Body of pancreas (tissue), 4 donors: ENCODE measurements around the gene ABCC4. TPM values are rescaled to one million over a fixed set of nuclear protein-coding genes. Genes with fewer than 3 reads are reported as not detected.

Source experiments
- ATAC-seq: fragments of 150-250 bp; one replicate; pipeline ENCODE4 v1.9.1; 2016
- DNase-seq, 4 donors: peaks; one replicate each; pipeline ENCODE4 v3.0.0-alpha.2; 2019
- H3K27ac ChIP-seq, 4 donors: fragments of 200-600 bp; sonication (generic); 1 replicate in 3 of 4; 2 replicates in 1 of 4; pipeline versions ENCODE4 v1.5.1 to v1.6.1; 2016 to 2019; ENCODE audit warnings: mild to moderate bottlenecking in 1 of 4, mixed read lengths in 1 of 4, moderate library complexity in 1 of 4
- H3K27me3 ChIP-seq, 2 donors: fragments of 200-600 bp; sonication (generic); one replicate each; pipeline ENCODE4 v1.6.0; 2016; ENCODE audit warnings: mild to moderate bottlenecking in 1 of 2
- H3K36me3 ChIP-seq, 2 donors: fragments of 200-600 bp; sonication (generic); replicated peaks in 1 of 2; 2 replicates each; pipeline ENCODE4 v1.5.1; 2016; ENCODE audit warnings: low read depth in 2 of 2; ENCODE audit not compliant: insufficient read depth in 1 of 2
- H3K4me1 ChIP-seq: fragments of 200-600 bp; sonication (generic); one replicate; pipeline ENCODE4 v1.6.0; 2016
- H3K4me3 ChIP-seq, 2 donors: fragments of 200-600 bp; sonication (generic); 1 replicate in 1 of 2; 2 replicates in 1 of 2; pipeline ENCODE4 v1.5.1; 2016 to 2019
- H3K9me3 ChIP-seq, 3 donors: fragments of 200-600 bp; sonication (generic); 1 replicate in 2 of 3; 2 replicates in 1 of 3; pipeline ENCODE4 v1.5.1; 2016
- POLR2A ChIP-seq, 3 donors: fragments of 450-650 bp; IDR thresholded peaks; one replicate each; pipeline ENCODE4 v1.6.1; 2016; ENCODE audit warnings: antibody characterized with exemption in 3 of 3, mild to moderate bottlenecking in 2 of 3
- WGBS, 2 donors: methylation state at CpG; one replicate each; pipeline ENCODE4 v1.1.5; 2017; 5-methylcytosine and 5-hydroxymethylcytosine counted together
- intact Hi-C: fragments of 100-400 bp; cut with DNase I; formaldehyde crosslinking; loops from one replicate; pipeline ENCODE4 v1.15.1; 2023
- total RNA-seq, 2 donors: library from RNA; depleted of rRNA; stranded (reverse); fragments of >200 nt; gene quantifications; one replicate each; pipeline ENCODE4 v1.1.0, GENCODE V29; 2016
- TF ChIP-seq, protein P1 (sequence below), 7 experiments: fragments of 450-650 bp in 4 of 7; fragments of 200-600 bp in 3 of 7; sonication (generic) in 3 of 7; IDR thresholded peaks; one replicate each; pipeline ENCODE4 v1.5.1; 2016 to 2019; ENCODE audit warnings: antibody characterized with exemption in 7 of 7

Gene ABCC4
- total RNA-seq, 2 donors from 2014 or later = 5.4 to 6.6 TPM

DNA sequence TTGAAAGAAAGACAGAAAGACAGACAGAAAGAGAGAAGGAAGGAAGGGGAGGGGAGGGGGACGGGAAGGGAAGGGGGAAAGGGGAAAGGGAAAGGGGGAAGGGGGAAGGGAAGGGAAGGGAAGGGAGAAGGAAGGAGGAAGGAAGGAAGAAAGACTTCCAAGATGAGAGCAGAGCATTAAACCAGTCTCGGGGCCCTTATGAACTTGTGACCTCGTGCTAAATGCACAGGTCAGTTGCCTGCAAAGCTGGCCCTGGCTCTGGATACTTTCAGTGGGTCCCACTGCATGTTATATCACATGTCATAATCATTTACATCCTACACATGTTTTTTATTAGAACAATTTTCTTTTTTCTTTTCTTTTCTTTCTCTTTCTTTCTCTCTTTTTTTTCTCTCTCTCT is 24.2 kb upstream of the ABCC4 start:
- H3K27ac ChIP-seq = no peak overlapping the region
- H3K27me3 ChIP-seq = no peaks in the 10 kb centered on the region
- no peak for DNase-seq
- ATAC-seq = no peak
- H3K4me3 ChIP-seq = no peak overlapping the region
- WGBS, 2 donors = 71 to 81% methylated on average over 3 of the region's 3 CpGs
- H3K4me1 ChIP-seq = no peaks in the 10 kb centered on the region
- no peak for TF ChIP-seq POLR2A (IDR thresholded peaks at IDR 0.05)
- TF ChIP-seq, protein P1, sequence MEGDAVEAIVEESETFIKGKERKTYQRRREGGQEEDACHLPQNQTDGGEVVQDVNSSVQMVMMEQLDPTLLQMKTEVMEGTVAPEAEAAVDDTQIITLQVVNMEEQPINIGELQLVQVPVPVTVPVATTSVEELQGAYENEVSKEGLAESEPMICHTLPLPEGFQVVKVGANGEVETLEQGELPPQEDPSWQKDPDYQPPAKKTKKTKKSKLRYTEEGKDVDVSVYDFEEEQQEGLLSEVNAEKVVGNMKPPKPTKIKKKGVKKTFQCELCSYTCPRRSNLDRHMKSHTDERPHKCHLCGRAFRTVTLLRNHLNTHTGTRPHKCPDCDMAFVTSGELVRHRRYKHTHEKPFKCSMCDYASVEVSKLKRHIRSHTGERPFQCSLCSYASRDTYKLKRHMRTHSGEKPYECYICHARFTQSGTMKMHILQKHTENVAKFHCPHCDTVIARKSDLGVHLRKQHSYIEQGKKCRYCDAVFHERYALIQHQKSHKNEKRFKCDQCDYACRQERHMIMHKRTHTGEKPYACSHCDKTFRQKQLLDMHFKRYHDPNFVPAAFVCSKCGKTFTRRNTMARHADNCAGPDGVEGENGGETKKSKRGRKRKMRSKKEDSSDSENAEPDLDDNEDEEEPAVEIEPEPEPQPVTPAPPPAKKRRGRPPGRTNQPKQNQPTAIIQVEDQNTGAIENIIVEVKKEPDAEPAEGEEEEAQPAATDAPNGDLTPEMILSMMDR (IDR thresholded peaks at IDR 0.05) = no peak
- no peaks in the 10 kb centered on the region for H3K36me3 ChIP-seq
- intact Hi-C loops = no loop called here
- no peaks in the 10 kb centered on the region for H3K9me3 ChIP-seq

DNA sequence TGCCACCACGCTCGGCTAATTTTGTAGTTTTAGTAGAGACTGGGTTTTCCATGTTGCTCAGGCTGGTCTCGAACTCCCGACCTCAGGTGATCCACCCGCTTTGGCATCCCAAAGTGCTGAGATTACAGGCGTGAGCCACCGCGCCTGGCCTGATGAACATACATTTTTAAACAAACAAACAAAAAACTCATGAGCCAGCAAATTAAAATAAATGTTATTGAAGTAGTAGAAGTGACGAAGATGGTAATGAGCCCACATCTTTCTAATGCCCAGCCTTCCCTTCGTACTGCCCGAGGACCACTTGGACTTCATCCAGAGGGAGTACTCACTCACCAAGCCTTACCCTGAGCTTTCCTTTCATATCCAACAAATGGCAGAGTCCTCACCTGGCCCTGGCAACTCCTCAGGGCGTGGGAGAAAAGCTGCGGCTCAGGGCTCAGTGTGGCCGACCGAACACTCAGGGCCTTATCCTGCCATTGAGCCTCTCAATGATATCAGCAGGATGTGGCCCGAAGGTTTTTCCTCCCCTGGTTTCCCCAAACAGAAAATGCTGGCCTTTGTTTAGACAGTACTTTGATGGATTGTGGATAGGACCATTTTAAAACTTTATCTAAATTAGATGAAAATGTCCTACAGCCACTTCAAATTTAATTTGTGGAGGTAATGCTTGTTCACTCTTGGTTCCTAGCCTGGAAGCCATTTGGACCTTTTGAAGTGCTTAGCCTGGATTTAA is 22.8 kb upstream of the ABCC4 start:
- DNase-seq (no peak), ATAC-seq (no peak)
- H3K36me3 ChIP-seq = no peaks in the 10 kb centered on the region
- H3K4me3 ChIP-seq = no peak overlapping the region
- 65 to 84% methylated on average over 16 of the region's 16 CpGs for WGBS, 2 donors
- TF ChIP-seq, protein P1 (IDR thresholded peaks at IDR 0.05) = no peak
- no peak for TF ChIP-seq POLR2A (IDR thresholded peaks at IDR 0.05)
- H3K27ac ChIP-seq = no peak overlapping the region
- no peaks in the 10 kb centered on the region for H3K4me1 ChIP-seq
- H3K27me3 ChIP-seq = no peaks in the 10 kb centered on the region
- intact Hi-C loops = no loop called here
- no peaks in the 10 kb centered on the region for H3K9me3 ChIP-seq

DNA sequence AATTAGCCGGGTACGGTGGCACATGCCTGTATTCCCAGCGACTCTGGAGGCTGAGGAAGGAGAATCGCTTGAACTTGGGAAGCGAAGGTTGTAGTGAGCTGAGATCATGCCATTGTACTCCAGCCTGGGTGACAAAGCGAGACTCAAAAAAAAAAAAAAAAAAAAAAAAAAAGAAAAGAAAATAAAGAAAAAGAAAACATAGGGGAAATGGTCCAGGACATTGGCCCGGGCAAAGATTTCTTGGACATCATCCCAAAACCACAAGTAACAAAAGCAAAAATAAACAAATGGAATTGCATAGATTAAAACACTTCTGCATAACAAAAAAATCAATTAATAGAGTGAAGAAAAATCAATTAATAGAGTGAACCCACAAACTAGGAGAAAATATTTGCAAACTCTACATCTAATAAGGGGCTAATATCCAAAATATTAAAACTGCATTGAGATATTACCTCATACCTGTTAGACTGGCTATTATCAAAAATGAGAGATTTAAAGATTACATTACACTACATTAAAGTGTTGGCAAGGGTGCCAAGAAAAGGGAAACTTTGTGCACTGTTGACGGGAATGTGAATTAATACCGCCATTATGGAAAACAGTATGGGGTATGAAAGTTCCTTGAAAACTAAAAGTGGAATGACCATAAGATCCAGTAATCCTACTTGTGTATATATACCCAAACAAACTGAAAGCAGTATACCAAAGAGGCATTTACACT is 18.5 kb upstream of the ABCC4 start:
- Histone ChIP-seq H3K4me1 (peaks cover 6% of the 10 kb centered on the region), H3K27me3 (no peaks in the 10 kb centered on the region), H3K4me3 (no peak overlapping the region), H3K36me3 (no peaks in the 10 kb centered on the region), H3K27ac (no peak overlapping the region), H3K9me3 (no peaks in the 10 kb centered on the region)
- WGBS, 2 donors = 80 to 83% methylated on average over 9 of the region's 9 CpGs
- intact Hi-C loops = no loop called here
- no peak for ATAC-seq
- no peak for DNase-seq
- TF ChIP-seq POLR2A (IDR thresholded peaks at IDR 0.05) = no peak
- TF ChIP-seq, protein P1 (IDR thresholded peaks at IDR 0.05) = no peak

DNA sequence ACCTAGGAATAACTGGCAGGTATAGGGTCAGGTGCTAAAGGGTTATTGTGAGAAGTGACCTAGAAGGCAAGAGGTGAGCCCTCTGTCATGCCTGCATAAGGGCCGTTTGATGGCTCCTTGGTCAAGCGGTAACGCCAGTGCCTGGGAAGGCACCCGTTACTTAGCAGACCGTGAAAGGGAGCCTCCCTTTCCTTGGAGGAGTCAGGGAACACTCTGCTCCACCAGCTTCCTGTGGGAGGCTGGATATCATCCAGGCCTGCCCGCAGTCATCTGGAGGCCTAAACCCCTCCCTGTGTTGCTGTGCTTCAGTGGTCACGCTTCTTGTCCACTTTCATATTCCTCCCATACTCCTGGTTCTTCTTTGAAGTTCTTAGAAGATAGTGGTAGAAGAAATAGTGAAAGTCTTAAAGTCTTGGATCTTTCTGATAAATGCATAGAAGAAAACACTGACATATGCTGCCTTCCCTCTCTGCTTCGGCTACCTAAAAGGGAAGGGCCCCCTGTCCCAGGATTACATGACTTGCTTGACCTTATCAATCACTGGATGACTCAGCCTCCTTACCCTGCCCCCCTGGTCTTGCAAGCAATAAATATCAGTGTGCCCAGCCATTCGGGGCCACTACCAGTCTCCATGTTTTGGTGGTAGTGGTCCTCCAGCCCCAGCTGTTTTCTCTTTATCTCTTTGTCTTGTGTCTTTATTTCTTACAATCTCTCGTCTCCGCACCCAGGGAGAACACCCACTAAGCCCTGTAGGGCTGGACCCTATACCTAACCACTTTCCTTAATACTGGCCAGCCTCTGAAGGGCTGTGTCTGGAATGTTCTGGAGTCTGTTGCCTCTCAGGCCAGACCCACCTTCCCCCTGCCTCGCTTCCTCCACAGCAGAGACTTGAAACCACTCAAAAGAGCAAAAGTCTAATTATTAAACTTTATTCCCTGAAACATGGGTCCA is 16.1 kb upstream of the ABCC4 start:
- TF ChIP-seq, protein P1 (IDR thresholded peaks at IDR 0.05) = no peak
- TF ChIP-seq POLR2A (IDR thresholded peaks at IDR 0.05) = no peak
- no peaks in the 10 kb centered on the region for H3K36me3 ChIP-seq
- intact Hi-C loops = no loop called here
- peaks cover 11% of the 10 kb centered on the region for H3K4me1 ChIP-seq
- H3K9me3 ChIP-seq = no peaks in the 10 kb centered on the region
- no peak overlapping the region for H3K27ac ChIP-seq
- H3K4me3 ChIP-seq = no peak overlapping the region
- H3K27me3 ChIP-seq = no peaks in the 10 kb centered on the region
- ATAC-seq = no peak
- WGBS, 2 donors = 85 to 86% methylated on average over 11 to 12 of the region's 12 CpGs
- no peak for DNase-seq
